GM12878 (cell line): ENCODE measurements around the gene IL10RA. TPM values are rescaled to one million over a fixed set of nuclear protein-coding genes. Genes with fewer than 3 reads are reported as not detected.
A peak's percentile ranks its signal among the peaks of the same experiment; 100 is the strongest.

Experiments used
- ATAC-seq: fragments of 200-7000 bp; cut with Tn5 transposase; 3 replicates; pipeline ENCODE4 v1.9.1; 2020; ENCODE audit warnings: mild to moderate bottlenecking, moderate library complexity
- BruUV-seq: library from RNA; stranded (reverse); fragments of 400-500 nt; replicated peaks from 2 replicates; lab custom pipeline; 2021; lab: Mats Ljungman, UMichigan
- CTCF ChIA-PET: fragments of 300-600 bp; sonication (Branson Sonifier 250); formaldehyde crosslinking; extraction: SDS; loops from one replicate; lab custom pipeline; 2021; ENCODE audit warnings: inconsistent platforms; lab: Yijun Ruan, JAX
- POLR2A ChIA-PET: fragments of 350-600 bp; formaldehyde crosslinking; extraction: SDS; loops from one replicate; lab custom pipeline; 2021; ENCODE audit warnings: inconsistent platforms; lab: Charles Lee
- RAD21 ChIA-PET: fragments of 300-600 bp; sonication (Branson Sonifier 250); formaldehyde crosslinking; loops from one replicate; lab custom pipeline; 2023; ENCODE audit warnings: antibody characterized with exemption; ENCODE audit not compliant: unreplicated experiment; lab: Charles Lee
- SMC1A ChIA-PET: fragments of 300-600 bp; sonication (Branson Sonifier 250); formaldehyde crosslinking; loops from one replicate; lab custom pipeline; 2023; ENCODE audit not compliant: unreplicated experiment, uncharacterized antibody; lab: Charles Lee
- DNase-seq: peaks from one replicate; pipeline ENCODE4 v3.0.0-alpha.2; 2011; ENCODE audit warnings: low read depth, low spot score
- FAIRE-seq: peaks from 3 replicates; lab custom pipeline; 2011; peaks lifted over from hg19 to GRCh38; lab: Jason Lieb, UNC
- H2AFZ ChIP-seq: 2 replicates; pipeline ENCODE4 v1.6.0; 2011; ENCODE audit warnings: low read depth, low read length, control low read depth; ENCODE audit not compliant: control insufficient read depth
- H3K27ac ChIP-seq: 2 replicates; pipeline ENCODE4 v1.5.1; 2011; ENCODE audit warnings: control low read depth; ENCODE audit not compliant: control insufficient read depth, insufficient read depth
- H3K27me3 ChIP-seq, 2 experiments: replicated peaks in 1 of 2; 2 replicates each; pipeline versions ENCODE4 v1.6.0 to v1.6.1; 2011; ENCODE audit warnings: low read length in 1 of 2; ENCODE audit not compliant: control insufficient read depth in 2 of 2, insufficient read depth in 2 of 2
- H3K36me3 ChIP-seq, 2 experiments: 2 replicates each; pipeline ENCODE4 v1.5.1; 2011; ENCODE audit warnings: low read length in 1 of 2; ENCODE audit not compliant: control insufficient read depth in 2 of 2, insufficient read depth in 2 of 2
- H3K4me1 ChIP-seq: 2 replicates; pipeline ENCODE4 v1.6.1; 2011; ENCODE audit warnings: mild to moderate bottlenecking, low read length, moderate library complexity, mixed read lengths; ENCODE audit not compliant: control insufficient read depth, insufficient read depth
- H3K4me2 ChIP-seq: 2 replicates; pipeline ENCODE4 v1.6.0; 2011; ENCODE audit warnings: control low read depth; ENCODE audit not compliant: control insufficient read depth, insufficient read depth
- H3K4me3 ChIP-seq: fragments of 200-600 bp; sonication (generic); 2 replicates; pipeline ENCODE4 v1.5.1; 2016
- H3K79me2 ChIP-seq: 2 replicates; pipeline ENCODE4 v1.6.0; 2011; ENCODE audit warnings: low read length; ENCODE audit not compliant: control insufficient read depth, insufficient read depth
- H3K9ac ChIP-seq: 2 replicates; pipeline ENCODE4 v1.8.0; 2011; ENCODE audit warnings: low read length, control low read depth, mixed read lengths; ENCODE audit not compliant: control insufficient read depth, insufficient read depth
- H3K9me3 ChIP-seq: replicated peaks from 3 replicates; pipeline ENCODE4 v1.5.1; 2011; ENCODE audit warnings: mild to moderate bottlenecking, low read length; ENCODE audit not compliant: control insufficient read depth, insufficient read depth
- H4K20me1 ChIP-seq: 2 replicates; pipeline ENCODE4 v1.6.0; 2011; ENCODE audit not compliant: control insufficient read depth, insufficient read depth
- HSF1 ChIP-seq: fragments of 150-350 bp; IDR thresholded peaks from 2 replicates; pipeline ENCODE4 v1.6.1; 2014; ENCODE audit warnings: mild to moderate bottlenecking, low read depth, low read length
- SPI1 ChIP-seq: IDR thresholded peaks from 2 replicates; pipeline ENCODE4 v1.6.1; 2011; ENCODE audit warnings: low read depth, mild to moderate bottlenecking, low read length, moderate library complexity, borderline replicate concordance; ENCODE audit not compliant: insufficient read depth
- SREBF2 ChIP-seq: IDR thresholded peaks from 2 replicates; pipeline ENCODE4 v1.6.1; 2012; ENCODE audit warnings: mild to moderate bottlenecking, low read length
- ZNF217 ChIP-seq: fragments of 450-650 bp; IDR thresholded peaks from 2 replicates; pipeline ENCODE4 v1.6.1; 2017; ENCODE audit warnings: antibody characterized with exemption, mild to moderate bottlenecking
- ZNF24 ChIP-seq: fragments of 450-650 bp; IDR thresholded peaks from 2 replicates; pipeline ENCODE4 v1.6.1; 2017; ENCODE audit warnings: antibody characterized with exemption, mild to moderate bottlenecking
- WGBS: methylation state at CpG from one replicate; pipeline ENCODE4 v1.1.6; 2016; ENCODE audit warnings: low lambda C conversion rate; ENCODE audit not compliant: insufficient replicate concordance, insufficient coverage; ENCODE audit errors: missing lambda C conversion rate; 5-methylcytosine and 5-hydroxymethylcytosine counted together
- in situ Hi-C: fragments of 300-500 bp; cut with MboI; formaldehyde crosslinking; loops from 9 replicates; pipeline ENCODE4 v1.14.3; 2018; ENCODE audit warnings: mixed read lengths
- intact Hi-C: fragments of 100-400 bp; cut with micrococcal nuclease; formaldehyde crosslinking; loops from one replicate; pipeline ENCODE4 v1.14.2; 2022; ENCODE audit not compliant: unreplicated experiment
- polyA plus RNA-seq, 11 experiments: library from polyadenylated mRNA; depleted of rRNA in 4 of 11; unstranded in 6 of 11; stranded (reverse) in 5 of 11; fragments of >200 nt; fragmentation: Nextera tagmentation in 4 of 11; fragmentation: Illumina TruSeq in 1 of 11; extraction: Ambion mirVana in 4 of 11; extraction: Trizol in 1 of 11; gene quantifications; 1 replicate in 1 of 11; 2 replicates in 10 of 11; pipeline versions ENCODE4 v1.2.1 to v1.2.3, GENCODE V29; 2011 to 2016; ENCODE audit warnings: inconsistent platforms in 2 of 11, missing spikeins in 2 of 11, low read depth in 1 of 11
- total RNA-seq, 4 experiments: library from RNA; depleted of rRNA in 3 of 4; stranded (reverse); fragments of >200 nt in 3 of 4; fragmentation: Illumina TruSeq in 1 of 4; extraction: Trizol in 1 of 4; gene quantifications; 2 replicates each; pipeline versions ENCODE4 v1.2.1 to v1.2.3, GENCODE V29; 2013 to 2021

IL10RA gene
- total and polyA plus RNA-seq, 10 of the 15 experiments (the other 5 are each of a cell fraction or from before 2014, with no cell fraction given): 0.77 to 45.9 (median 9.6) TPM

GRCh38 chr11:118006153-118006534, 19.9 kb downstream of the IL10RA start:
- no peaks in the 10 kb centered on the region for H4K20me1 ChIP-seq
- no peak overlapping the region for H3K9ac ChIP-seq
- in situ Hi-C loops: no loop called here
- no peak overlapping the region for H3K27ac ChIP-seq
- no peaks in the 10 kb centered on the region for H3K27me3 ChIP-seq
- ChIA-PET POLR2A (interaction anchor here (2.8 to 4.3 kb wide), 2 partner anchors 9 to 19 kb away, joined by 14 to 20 read pairs; no protein-coding TSS in a partner anchor), SMC1A (interaction anchor here (1.0 to 19.0 kb wide), 7 partner anchors 10 to 55 kb away, joined by 3 to 280 read pairs (median 5); partner anchors contain the start of gene IL10RA), RAD21 (interaction anchor here (1.0 to 3.2 kb wide), 4 partner anchors 19 to 56 kb away, joined by 3 to 21 read pairs (median 6); partner anchors contain the start of gene IL10RA), CTCF (interaction anchor here (1.0 to 8.0 kb wide), 4 partner anchors 13 to 198 kb away, joined by 3 to 49 read pairs (median 6); partner anchors contain the start of gene IL10RA)
- intact Hi-C loops: no loop called here
- TF ChIP-seq ZNF217 (0 out of 2 replicates have a peak, but pooled peaks have one; percentile 25), SPI1 (peak; percentile 26; the same call in 1 of the 2 replicates), ZNF24 (no peak), SREBF2 (no peak), HSF1 (no peak)
- WGBS: 93% methylated on average over 4 of the region's 4 CpGs
- DNase-seq (no peak), FAIRE-seq (no peak), ATAC-seq (peak; percentile 1)
- peaks cover 80% of the 10 kb centered on the region for H3K4me1 ChIP-seq
- H3K4me3 ChIP-seq: no peak overlapping the region
- no TSS peak for BruUV-seq
- peak overlapping the region; percentile 26; the same call in 1 of the 2 replicates for H3K4me2 ChIP-seq
- H3K79me2 ChIP-seq: no peaks in the 10 kb centered on the region
- no peaks in the 10 kb centered on the region for H3K36me3 ChIP-seq
- H3K9me3 ChIP-seq: no peaks in the 10 kb centered on the region; the same call in 2 of the 3 replicates
- H2AFZ ChIP-seq: no peak overlapping the region
